PC-9 (cell line): ENCODE measurements around the gene TENM4.

ENCODE experiments used
- EZH2 ChIP-seq: fragments of 200-600 bp; sonication (generic); IDR thresholded peaks from 2 replicates; pipeline ENCODE4 v1.8.0; 2017; ENCODE audit warnings: antibody characterized with exemption, low read depth
- TF ChIP-seq, protein P1 (sequence below): fragments of 200-600 bp; sonication (generic); conservative IDR thresholded peaks from 2 replicates; pipeline ENCODE4 v1.6.1; 2017; ENCODE audit warnings: mixed run types, antibody characterized with exemption, mild to moderate bottlenecking, moderate library complexity

DNA sequence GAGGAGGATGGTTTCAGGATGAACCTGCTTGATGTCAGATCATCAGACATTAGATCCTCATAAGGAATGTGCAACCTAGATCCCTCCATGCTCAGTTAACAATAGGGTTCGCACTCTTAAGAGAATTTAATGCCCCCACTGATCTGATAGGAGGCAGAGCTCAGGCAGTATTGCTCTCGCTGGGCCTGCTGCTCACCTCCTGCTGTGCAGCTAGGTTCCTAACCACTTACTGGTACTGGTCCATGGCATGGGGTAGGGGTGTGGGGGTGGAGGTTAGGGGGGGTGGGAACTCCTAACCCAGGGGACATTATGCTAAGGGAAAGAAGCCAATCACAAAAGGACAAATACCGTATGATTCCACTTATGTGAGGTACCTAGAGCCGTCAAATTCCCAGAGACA is 256.5 kb downstream of the TENM4 start:
- TF ChIP-seq, protein P1, sequence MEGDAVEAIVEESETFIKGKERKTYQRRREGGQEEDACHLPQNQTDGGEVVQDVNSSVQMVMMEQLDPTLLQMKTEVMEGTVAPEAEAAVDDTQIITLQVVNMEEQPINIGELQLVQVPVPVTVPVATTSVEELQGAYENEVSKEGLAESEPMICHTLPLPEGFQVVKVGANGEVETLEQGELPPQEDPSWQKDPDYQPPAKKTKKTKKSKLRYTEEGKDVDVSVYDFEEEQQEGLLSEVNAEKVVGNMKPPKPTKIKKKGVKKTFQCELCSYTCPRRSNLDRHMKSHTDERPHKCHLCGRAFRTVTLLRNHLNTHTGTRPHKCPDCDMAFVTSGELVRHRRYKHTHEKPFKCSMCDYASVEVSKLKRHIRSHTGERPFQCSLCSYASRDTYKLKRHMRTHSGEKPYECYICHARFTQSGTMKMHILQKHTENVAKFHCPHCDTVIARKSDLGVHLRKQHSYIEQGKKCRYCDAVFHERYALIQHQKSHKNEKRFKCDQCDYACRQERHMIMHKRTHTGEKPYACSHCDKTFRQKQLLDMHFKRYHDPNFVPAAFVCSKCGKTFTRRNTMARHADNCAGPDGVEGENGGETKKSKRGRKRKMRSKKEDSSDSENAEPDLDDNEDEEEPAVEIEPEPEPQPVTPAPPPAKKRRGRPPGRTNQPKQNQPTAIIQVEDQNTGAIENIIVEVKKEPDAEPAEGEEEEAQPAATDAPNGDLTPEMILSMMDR: no peak
- TF ChIP-seq EZH2: no peak
